Neuron (in vitro differentiated cells): Measurements from ENCODE around the gene ATP11A.

Experiments used
- H2AFZ ChIP-seq: one replicate; pipeline ENCODE4 v1.6.1; 2013; ENCODE audit warnings: low read depth, mild to moderate bottlenecking, inconsistent platforms, low read length, moderate library complexity
- H3K27me3 ChIP-seq: one replicate; pipeline ENCODE4 v1.6.1; 2013; ENCODE audit warnings: low read length; ENCODE audit not compliant: insufficient read depth
- H3K36me3 ChIP-seq: one replicate; pipeline ENCODE4 v1.6.1; 2013; ENCODE audit warnings: low read length; ENCODE audit not compliant: insufficient read depth
- H3K4me1 ChIP-seq: one replicate; pipeline ENCODE4 v1.6.1; 2013; ENCODE audit warnings: low read length; ENCODE audit not compliant: insufficient read depth
- H3K4me3 ChIP-seq: 2 replicates; pipeline ENCODE4 v1.5.1; 2013; ENCODE audit warnings: mild to moderate bottlenecking, low read length, moderate library complexity
- H3K9me3 ChIP-seq: one replicate; pipeline ENCODE4 v1.6.1; 2013; ENCODE audit warnings: low read length

ATP11A gene

GRCh38 chr13:112688560-112689302 is 1.1 kb upstream of the ATP11A start:
- peaks cover 12% of the 10 kb centered on the region for H3K4me1 ChIP-seq
- H3K36me3 ChIP-seq, result no peaks in the 10 kb centered on the region
- no peak overlapping the region for H2AFZ ChIP-seq
- H3K4me3 ChIP-seq, result no peak overlapping the region
- no peaks in the 10 kb centered on the region for H3K9me3 ChIP-seq
- peaks cover 13% of the 10 kb centered on the region for H3K27me3 ChIP-seq

DNA sequence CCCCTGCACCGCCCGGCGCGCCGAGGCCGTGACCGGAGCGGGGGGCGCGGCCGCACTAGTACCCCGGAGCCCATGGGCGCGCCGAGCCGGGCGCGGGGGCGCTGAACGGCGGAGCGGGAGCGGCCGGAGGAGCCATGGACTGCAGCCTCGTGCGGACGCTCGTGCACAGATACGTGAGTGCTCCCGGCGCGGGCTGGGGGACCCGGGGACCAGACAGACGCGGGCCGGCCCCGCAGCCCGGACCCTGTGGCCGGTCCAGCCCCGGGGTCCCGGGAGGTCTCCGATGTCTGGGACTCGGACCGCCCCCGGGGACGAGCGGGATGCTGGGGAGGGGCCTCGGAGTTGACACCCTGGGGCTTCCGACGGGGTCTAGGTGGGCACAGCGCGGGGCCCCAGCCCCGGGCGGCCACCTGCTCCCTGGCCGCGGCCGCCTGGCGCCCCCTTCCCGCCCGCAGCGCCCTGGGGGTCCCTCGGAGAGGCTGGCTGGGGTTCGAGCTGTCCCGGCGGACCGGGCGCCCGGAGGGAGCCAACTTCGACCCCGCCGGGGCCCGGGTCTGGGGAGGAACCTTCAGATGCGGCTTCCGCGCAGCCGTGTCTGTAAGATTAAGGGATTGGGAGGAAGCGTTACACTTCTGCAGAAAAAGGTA is 568 bp downstream of the ATP11A start:
- Histone ChIP-seq H3K4me1 (peaks cover 12% of the 10 kb centered on the region), H3K4me3 (peak overlapping the region; percentile 61), H3K27me3 (peaks cover 13% of the 10 kb centered on the region), H3K9me3 (no peaks in the 10 kb centered on the region), H3K36me3 (no peaks in the 10 kb centered on the region), H2AFZ (peak overlapping the region; percentile 67)

GRCh38 chr13:112692104-112692503 is 2.3 kb downstream of the ATP11A start:
- H3K27me3 ChIP-seq, result peaks cover 13% of the 10 kb centered on the region
- no peak overlapping the region for H2AFZ ChIP-seq
- peak overlapping the region; percentile 61 for H3K4me3 ChIP-seq
- no peaks in the 10 kb centered on the region for H3K9me3 ChIP-seq
- peaks cover 12% of the 10 kb centered on the region for H3K4me1 ChIP-seq
- H3K36me3 ChIP-seq, result no peaks in the 10 kb centered on the region

GRCh38 chr13:112692586-112692985 is 2.7 kb downstream of the ATP11A start:
- Histone ChIP-seq H3K27me3 (peaks cover 13% of the 10 kb centered on the region), H3K9me3 (no peaks in the 10 kb centered on the region), H3K4me1 (peaks cover 12% of the 10 kb centered on the region), H2AFZ (no peak overlapping the region), H3K4me3 (no peak overlapping the region), H3K36me3 (no peaks in the 10 kb centered on the region)

DNA sequence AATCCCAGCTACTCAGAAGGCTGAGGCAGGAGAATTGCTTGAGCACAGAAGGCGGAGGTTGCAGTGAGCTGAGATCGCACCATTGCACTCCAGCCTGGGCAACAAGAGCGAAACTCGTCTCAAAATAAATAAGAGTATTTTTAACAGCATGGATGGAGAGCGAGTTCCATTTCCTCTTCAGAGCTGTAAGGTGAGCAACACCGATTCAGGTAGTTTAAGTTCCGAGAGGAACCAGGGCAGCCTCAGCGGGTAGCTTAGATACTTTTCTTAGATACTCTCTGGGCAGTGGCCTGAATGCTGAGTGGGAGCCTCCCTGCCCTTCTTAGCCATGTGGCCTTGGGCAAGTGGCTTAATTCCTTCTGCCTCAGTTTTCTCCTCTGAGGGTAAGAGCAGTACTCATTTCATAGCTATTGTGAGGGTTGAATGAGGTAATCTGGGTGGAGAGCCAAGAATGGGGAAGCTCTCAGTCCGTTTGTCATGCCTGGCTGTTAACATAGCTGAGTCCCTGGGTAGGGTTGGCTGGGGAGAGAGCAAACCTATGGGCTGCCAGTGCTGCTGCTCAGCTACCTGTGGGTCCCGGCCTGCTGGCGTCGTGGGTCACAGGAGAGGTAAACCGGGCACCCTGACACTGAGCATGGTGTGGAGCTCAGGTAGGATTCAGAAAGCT is 4.1 kb downstream of the ATP11A start:
- Histone ChIP-seq H3K36me3 (no peaks in the 10 kb centered on the region), H3K9me3 (no peaks in the 10 kb centered on the region), H3K27me3 (peaks cover 12% of the 10 kb centered on the region), H2AFZ (no peak overlapping the region), H3K4me1 (peaks cover 12% of the 10 kb centered on the region), H3K4me3 (no peak overlapping the region)

DNA sequence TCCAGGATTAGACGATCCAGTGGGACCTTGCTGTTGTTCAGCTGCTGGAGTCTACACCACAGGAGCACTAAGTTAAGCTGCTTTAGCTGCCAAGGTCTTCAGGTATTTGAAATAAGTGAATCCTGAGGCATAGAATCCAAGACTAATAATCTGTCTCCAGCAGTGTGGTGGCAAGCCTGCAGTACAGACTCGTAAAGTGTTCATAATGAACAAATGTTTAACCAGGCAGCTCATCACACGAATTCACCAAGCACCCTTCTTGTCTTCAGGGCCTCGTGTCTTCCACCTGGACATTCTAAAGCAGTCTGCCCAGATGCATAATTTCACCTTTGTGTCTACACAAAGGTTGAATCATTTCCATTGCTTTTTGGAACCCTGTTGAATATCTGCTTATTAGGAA is 5.3 kb downstream of the ATP11A start:
- H3K36me3 ChIP-seq, result no peaks in the 10 kb centered on the region
- H3K4me3 ChIP-seq, result no peak overlapping the region
- peaks cover 8% of the 10 kb centered on the region for H3K27me3 ChIP-seq
- H3K4me1 ChIP-seq, result peaks cover 12% of the 10 kb centered on the region
- H3K9me3 ChIP-seq, result no peaks in the 10 kb centered on the region
- H2AFZ ChIP-seq, result no peak overlapping the region

- H3K36me3 ChIP-seq, result no peaks in the 10 kb centered on the region
Observed at GRCh38 chr13:112696001-112696868, 6.4 kb downstream of the ATP11A start.

DNA sequence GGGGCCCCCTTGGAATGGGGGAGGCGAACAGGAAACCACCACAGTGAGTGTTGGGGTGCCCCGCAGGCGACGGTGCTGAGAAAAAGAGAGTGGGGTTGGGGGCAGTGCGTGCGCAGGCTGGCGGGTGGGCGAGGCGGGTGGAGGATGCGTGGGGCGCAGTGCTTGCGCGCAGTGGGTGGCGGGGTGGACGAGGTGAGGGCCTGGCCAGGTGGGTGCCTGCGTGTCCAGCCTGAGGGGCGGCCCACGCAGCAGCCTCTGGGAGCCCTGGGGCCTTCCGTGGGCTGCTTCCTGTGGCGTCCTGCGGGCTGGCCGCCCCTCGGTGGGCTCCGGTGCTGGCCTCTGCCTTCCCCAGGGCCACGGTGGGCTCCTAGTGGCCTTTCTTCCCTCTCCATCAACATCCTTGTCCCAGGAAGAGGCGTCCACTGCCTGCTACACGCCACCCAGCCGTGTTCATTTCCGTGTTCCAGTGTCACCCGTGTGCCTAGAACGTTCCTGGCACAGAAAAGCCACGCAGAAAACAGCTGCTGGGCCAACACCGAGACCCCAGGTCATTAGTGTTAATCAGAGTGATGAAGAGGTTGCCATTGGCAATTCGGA is 7.1 kb downstream of the ATP11A start:
- no peaks in the 10 kb centered on the region for H3K36me3 ChIP-seq
- no peak overlapping the region for H2AFZ ChIP-seq
- peaks cover 4% of the 10 kb centered on the region for H3K4me1 ChIP-seq
- H3K9me3 ChIP-seq, result peaks cover 3% of the 10 kb centered on the region
- H3K4me3 ChIP-seq, result no peak overlapping the region
- peaks cover 5% of the 10 kb centered on the region for H3K27me3 ChIP-seq

More at GRCh38 chr13:112696001-112696868, 6.4 kb downstream of the ATP11A start:
- peaks cover 8% of the 10 kb centered on the region for H3K27me3 ChIP-seq
- no peak overlapping the region for H2AFZ ChIP-seq
- H3K9me3 ChIP-seq, result no peaks in the 10 kb centered on the region
- peaks cover 12% of the 10 kb centered on the region for H3K4me1 ChIP-seq
- no peak overlapping the region for H3K4me3 ChIP-seq

GRCh38 chr13:112697756-112698655 is 8.2 kb downstream of the ATP11A start:
- H3K9me3 ChIP-seq, result peaks cover 3% of the 10 kb centered on the region
- H3K4me1 ChIP-seq, result no peaks in the 10 kb centered on the region
- no peaks in the 10 kb centered on the region for H3K27me3 ChIP-seq
- H3K4me3 ChIP-seq, result no peak overlapping the region
- H2AFZ ChIP-seq, result no peak overlapping the region
- H3K36me3 ChIP-seq, result no peaks in the 10 kb centered on the region

- Histone ChIP-seq H3K9me3 (peaks cover 5% of the 10 kb centered on the region), H3K27me3 (no peaks in the 10 kb centered on the region), H3K4me3 (no peak overlapping the region), H3K36me3 (no peaks in the 10 kb centered on the region), H3K4me1 (no peaks in the 10 kb centered on the region), H2AFZ (no peak overlapping the region)
Observed at GRCh38 chr13:112699322-112699918, 9.6 kb downstream of the ATP11A start.

- no peaks in the 10 kb centered on the region for H3K36me3 ChIP-seq
- H3K4me3 ChIP-seq, result no peak overlapping the region
- no peaks in the 10 kb centered on the region for H3K4me1 ChIP-seq
Observed at GRCh38 chr13:112700291-112701060, 10.6 kb downstream of the ATP11A start.

More at GRCh38 chr13:112700291-112701060, 10.6 kb downstream of the ATP11A start:
- Histone ChIP-seq H2AFZ (no peak overlapping the region), H3K9me3 (peaks cover 5% of the 10 kb centered on the region), H3K27me3 (no peaks in the 10 kb centered on the region)
